Ureter (tissue), 1 donor: ENCODE data around the gene SELENBP1. TPM values are rescaled to one million over a fixed set of nuclear protein-coding genes. Genes with fewer than 3 reads are reported as not detected.
"Not testable (repeated sequence)": the region's sequence is repeated elsewhere in the genome, so short reads cannot be mapped to it uniquely, and the experiment has no call there.

ENCODE experiments used
- DNase-seq: peaks from one replicate; pipeline ENCODE4 v3.0.0-alpha.2; 2020; ENCODE audit warnings: low spot score
- total RNA-seq: library from RNA; stranded (reverse); gene quantifications from one replicate; pipeline ENCODE4 v1.2.4, GENCODE V29; 2023
- donor health status: DM: yes; HTN: yes; CAD: no.

Gene SELENBP1
- total RNA-seq, 1 donor from 2014 or later, result 57.1 TPM

DNA sequence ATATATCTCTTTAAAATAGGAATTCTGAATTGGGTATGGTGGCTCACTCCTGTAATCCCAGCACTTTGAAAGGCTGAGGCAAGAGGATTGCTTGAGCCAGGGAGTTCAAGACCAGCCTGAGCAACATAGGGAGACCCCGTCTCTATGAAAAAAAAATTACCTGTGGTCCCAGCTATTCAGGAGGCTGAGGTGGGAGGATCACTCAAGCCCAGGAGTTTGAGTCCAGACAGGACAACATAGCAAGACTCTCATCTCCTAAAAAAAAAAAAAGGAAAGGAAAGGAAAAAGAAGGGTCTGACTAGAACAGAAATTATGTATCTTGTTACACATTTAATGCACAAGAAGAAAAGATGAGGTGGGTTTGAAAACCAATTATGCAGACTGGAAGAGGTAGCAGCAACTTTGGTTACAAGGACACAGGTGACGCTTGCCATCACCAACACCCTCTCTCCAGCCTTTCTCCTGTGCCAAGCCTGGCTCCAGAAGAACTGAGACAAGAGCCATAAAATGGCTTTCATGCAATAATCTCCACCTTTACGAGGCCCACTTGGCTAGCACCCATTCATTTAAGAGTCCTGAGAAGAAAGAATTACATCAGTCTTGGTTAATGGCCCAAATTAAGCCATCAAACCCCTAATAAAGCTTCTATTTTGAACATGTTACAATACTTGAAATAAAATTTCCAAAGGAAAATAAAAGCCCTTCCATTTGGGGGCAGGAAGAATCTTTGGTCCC is 4.8 kb upstream of the SELENBP1 start:
- no peak for DNase-seq

- no peak for DNase-seq
Observed at GRCh38 chr1:151373196-151373595, 691 bp upstream of the SELENBP1 start.

DNA sequence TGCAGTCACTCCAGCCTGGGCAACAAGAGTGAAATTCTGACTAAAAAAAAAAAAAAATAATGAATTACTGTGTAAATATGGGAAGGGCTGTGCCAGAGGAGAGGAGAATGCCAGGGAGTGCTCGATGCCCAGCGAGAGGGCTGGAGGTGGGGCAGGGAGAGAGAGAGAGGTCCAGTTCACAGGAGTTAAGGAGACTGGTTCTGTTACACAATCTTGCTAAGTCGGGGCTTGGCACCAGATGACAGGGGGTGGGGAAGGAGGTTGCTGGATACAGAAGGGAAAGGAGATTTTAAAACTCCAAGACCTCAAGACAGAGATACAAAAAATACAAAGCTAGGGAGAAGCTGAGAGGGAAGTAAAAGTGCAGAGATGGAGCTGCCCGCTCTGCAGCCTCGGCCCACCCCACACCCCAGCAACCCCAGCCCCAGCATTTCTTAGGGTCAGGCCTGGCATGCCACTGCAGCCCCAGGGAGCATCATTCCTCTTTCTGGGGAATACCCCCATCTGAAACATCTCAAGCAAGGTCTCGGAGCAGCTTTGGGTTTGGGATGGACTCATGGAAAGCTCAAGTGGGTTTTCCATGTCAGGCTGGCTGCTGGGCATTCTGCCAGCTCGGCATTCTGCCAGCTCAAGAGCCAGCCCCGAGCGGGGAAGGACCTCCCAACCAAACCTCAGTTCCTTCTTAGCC is 991 bp downstream of the SELENBP1 start:
- peak; percentile 75 for DNase-seq

DNA sequence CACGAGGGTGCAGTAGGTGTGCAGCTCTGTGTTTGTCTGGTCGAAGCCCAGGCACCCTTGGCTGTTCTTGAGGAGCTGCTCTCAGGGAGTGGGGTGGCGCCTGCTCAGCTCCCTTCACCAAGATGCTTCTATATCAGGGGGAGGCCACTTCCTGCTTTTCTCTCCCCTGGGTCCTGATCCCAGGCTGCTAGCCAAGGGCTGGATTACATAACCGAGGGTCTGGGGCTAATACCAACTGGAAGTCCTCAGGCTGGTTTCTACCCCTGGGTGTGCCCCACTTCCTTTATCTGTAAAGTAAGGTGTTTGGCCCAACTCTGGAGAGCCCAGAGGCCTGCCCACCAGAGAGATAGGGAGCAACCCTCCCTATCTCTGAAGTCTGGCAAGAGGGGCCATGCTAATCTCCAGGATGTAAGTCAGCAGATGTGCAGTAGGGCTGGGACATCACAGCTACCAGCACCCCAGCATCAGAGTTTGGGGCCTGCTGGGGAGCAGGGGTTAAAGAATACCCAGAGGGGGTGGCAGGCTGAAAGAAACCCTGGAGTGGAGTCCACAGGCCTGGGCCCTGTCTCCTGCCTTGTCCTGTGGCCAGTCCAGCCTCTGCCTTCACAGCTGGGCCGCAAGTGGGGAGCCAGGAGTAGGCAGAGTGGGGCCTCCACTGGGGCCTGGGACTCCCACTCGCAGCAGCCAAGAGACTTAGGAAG is 2.1 kb downstream of the SELENBP1 start:
- DNase-seq, result no peak

DNA sequence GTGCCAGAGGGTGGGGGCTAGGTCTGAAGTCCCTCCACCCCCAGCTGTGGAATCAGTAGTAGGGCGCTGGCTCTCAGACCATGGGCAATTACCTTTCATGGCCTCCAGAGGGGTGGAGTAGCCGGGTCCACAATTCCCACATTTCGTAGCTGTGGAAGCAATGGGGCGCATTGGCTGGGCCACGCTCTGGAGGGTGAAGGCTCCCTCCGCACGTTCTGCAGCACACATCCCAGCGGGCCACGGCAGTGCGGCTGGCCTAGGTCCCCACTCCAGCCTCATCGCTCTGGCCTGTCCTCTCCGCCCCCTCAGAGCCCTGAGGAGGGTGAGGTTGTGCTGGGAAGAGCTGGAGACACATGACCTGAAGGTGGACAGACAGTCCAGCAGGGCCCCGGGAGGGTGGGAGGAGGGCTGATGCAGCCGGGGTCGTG is 2.9 kb downstream of the SELENBP1 start:
- no peak for DNase-seq

GRCh38 chr1:151369302-151369610 is 3.2 kb downstream of the SELENBP1 start:
- DNase-seq, result no peak

GRCh38 chr1:151368393-151369301 is 3.9 kb downstream of the SELENBP1 start:
- DNase-seq, result no peak

GRCh38 chr1:151367658-151368392 is 4.7 kb downstream of the SELENBP1 start:
- no peak for DNase-seq

GRCh38 chr1:151364996-151365395 is 7.5 kb downstream of the SELENBP1 start:
- no peak for DNase-seq

DNA sequence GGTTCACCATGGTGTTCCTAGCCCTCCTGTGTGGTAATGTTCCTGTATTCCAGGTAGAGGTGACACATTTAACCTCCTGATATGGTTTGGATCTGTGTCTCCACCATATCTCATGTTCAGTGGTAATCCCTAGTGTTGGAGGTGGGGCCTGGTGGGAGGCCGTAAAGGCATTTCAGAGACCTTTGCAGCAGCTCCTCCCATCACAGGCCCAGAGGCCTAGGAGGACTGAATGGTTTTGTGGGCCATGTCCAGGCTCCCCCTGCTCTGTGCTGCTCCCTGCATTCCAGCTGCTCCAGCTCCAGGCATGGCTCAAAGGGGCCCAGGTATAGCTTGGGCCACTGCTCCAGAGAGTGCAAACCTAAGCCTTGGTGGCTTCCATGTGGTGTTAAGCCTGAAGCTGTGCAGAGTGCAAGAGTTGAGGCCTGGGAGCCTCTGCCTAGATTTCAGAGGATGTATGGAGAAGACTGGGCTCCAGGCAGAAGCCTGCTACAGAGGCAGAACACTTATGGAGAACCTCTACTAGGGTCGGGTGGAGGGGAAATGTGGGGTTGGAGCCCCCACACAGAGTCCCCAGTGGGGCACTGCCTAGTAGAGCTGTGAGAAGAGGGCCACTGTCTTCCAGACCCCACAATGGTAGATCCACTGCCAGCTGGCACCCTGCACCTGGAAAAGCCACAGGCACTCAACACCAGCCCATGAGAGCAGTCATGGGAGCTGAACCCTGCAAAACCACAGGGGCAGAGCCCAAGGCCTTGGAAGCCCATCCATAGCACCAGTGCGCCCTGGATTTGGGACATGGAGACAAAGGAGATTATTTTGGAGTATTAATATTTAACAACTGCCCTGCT is 10.0 kb downstream of the SELENBP1 start:
- DNase-seq, result no peak

DNA sequence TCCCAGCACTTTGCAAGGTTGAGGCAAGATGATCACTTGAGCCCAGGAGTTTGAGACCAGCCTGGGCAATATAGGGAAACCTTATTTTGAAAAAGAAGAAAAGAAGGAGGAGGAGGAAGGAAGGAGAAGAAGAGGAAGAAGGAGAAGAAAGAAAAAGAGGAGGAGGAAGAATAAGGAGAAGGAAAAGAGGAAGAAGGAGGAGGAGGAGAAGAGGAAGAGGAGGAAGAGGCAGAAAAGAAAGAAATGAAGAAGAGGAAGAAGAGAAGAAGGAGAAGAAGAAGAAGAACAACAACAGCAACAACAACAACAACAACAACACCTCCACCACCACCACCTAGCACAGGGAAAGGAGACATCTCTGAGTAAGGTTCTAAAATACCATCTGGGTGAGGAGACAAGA is 10.6 kb downstream of the SELENBP1 start:
- DNase-seq, result no peak

GRCh38 chr1:151356696-151357095 is 15.8 kb downstream of the SELENBP1 start:
- DNase-seq, result no peak

DNA sequence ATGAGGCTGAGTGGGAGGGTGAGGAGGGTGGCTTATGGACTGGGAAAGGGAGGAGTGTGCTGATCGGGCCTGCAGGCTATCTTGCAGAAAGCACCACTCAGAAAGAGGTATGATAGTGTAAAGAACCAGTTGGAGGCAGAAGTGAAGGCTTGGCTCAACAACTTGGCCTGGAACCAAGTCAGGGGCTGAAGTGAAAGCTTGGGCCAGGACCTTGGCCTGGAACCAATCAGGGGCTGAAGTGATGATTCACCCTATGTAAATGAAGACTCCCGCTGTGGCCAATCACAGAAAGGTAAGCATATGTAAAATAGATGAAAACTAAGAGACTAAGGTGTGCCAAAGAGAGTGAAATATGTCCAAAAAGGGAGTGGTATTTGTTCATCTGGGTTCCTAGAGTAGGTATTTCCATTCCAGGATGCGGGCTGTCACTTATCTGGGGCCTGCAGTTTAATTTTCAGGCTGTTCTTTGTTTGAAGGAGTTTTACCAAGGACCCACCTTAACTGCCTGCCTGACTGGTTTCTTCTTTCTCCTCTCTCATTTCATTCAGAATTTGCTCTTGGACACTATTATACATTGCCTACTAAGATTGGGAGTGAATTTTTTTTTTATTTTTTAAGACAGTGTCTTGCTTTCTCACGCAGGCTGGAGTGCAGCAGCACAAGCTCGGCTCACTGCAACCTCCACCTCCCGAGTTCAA is 20.3 kb downstream of the SELENBP1 start:
- DNase-seq, result no peak

- DNase-seq, result not testable (repeated sequence)
Observed at GRCh38 chr1:151350323-151350722, 22.2 kb downstream of the SELENBP1 start.

GRCh38 chr1:151347523-151348246 is 24.8 kb downstream of the SELENBP1 start:
- no peak for DNase-seq

GRCh38 chr1:151346769-151347522 is 25.6 kb downstream of the SELENBP1 start, which contains the start of gene RFX5:
Gene RFX5, minus strand, starts transcription at chr1:151347252. Its CDS starts 932 bp downstream, at chr1:151346320.
- peak; percentile 95 for DNase-seq

- DNase-seq, result no peak
Observed at GRCh38 chr1:151346082-151346768, 26.3 kb downstream of the SELENBP1 start.
